T47D (cell line): ENCODE results near the gene GFER.
"Not testable (repeated sequence)": the region's sequence is repeated elsewhere in the genome, so short reads cannot be mapped to it uniquely, and the experiment has no call there.

ENCODE experiments used
- DNase-seq, 2 experiments: peaks; one replicate each; pipeline versions ENCODE4 v3.0.0 to v3.0.0-alpha.2; 2011 to 2012; ENCODE audit warnings: low read depth in 1 of 2, low spot score in 1 of 2
- JUND ChIP-seq: IDR thresholded peaks from 2 replicates; pipeline ENCODE4 v1.6.1; 2012; ENCODE audit warnings: low read depth
- in situ Hi-C: cut with HindIII; loops from 2 replicates; pipeline ENCODE4 v1.10.0; 2016; ENCODE audit warnings: low sequenced_read_pairs, low pct_unique_long_range_greater_than_20kb

Gene GFER

GRCh38 chr16:1945559-1946391 is 38.2 kb upstream of the GFER start:
- in situ Hi-C loops, result no loop called here

GRCh38 chr16:1946495-1947368 is 37.3 kb upstream of the GFER start:
- no peak for TF ChIP-seq JUND
- no peak for DNase-seq
- in situ Hi-C loops, result no loop called here

More at GRCh38 chr16:1945559-1946391, 38.2 kb upstream of the GFER start:
- no peak for DNase-seq
- TF ChIP-seq JUND, result no peak

- TF ChIP-seq JUND, result no peak
- in situ Hi-C loops, result no loop called here
- no peak for DNase-seq
Observed at GRCh38 chr16:1947369-1947670, 36.7 kb upstream of the GFER start.

DNA sequence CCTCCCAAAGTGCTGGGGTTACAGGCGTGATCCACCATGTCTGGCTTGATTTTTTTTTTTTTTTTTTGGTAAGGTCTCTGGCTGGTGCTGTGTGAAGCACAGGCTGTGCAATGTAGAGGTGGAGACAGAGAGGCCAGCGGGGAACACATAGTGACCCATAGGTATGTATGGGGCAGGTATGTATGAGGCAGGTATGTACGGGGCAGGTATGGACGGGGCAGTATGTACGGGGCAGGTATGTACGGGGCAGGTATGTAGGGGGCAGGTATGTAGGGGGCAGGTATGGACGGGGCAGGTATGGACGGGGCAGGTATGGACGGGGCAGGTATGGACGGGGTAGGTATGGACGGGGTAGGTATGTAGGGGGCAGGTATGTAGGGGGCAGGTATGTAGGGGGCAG is 34.5 kb upstream of the GFER start:
- no peak for TF ChIP-seq JUND
- no peak for DNase-seq
- in situ Hi-C loops, result no loop called here

DNA sequence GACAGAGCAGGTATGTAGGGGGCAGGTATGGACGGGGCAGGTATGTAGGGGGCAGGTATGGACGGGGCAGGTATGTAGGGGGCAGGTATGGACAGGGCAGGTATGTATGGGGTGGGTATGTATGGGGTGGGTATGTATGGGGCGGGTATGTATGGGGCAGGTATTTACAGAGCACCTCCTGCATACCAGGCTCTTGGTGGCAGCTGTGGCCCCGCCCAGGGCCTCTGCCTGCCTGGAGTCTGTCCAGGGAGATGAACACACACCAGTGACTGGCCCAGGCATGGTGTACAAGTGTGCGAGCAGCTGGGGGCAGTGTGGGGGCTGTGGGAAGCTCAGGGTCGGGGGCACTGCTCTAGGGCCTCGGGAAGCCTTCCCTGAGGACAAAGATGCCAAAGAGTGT is 33.9 kb upstream of the GFER start:
- TF ChIP-seq JUND, result no peak
- in situ Hi-C loops, result no loop called here
- DNase-seq, result no peak

GRCh38 chr16:1950559-1950958 is 33.4 kb upstream of the GFER start:
- DNase-seq, result no peak
- no peak for TF ChIP-seq JUND
- in situ Hi-C loops, result no loop called here

DNA sequence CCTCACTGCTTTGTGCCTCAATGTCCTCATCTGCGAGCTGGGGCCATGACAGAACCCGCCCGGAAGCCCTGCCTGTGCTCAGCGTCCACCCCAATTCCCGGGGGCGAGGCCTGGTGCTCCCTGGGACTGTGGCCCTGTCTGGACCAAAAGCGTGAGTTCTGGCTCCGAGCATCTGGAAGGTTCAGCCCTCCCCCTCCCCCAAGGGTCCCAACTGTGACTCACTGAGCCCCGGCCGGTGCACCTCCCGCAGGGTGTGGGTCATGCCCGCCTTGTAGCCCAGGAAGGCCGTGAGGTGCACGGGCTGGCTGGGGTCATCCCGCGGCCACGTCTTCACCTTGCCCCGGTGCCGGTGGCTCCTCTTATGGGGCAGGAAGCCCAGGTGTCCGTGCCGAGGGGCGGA is 30.3 kb upstream of the GFER start:
- no peak for TF ChIP-seq JUND
- in situ Hi-C loops, result no loop called here
- no peak for DNase-seq

DNA sequence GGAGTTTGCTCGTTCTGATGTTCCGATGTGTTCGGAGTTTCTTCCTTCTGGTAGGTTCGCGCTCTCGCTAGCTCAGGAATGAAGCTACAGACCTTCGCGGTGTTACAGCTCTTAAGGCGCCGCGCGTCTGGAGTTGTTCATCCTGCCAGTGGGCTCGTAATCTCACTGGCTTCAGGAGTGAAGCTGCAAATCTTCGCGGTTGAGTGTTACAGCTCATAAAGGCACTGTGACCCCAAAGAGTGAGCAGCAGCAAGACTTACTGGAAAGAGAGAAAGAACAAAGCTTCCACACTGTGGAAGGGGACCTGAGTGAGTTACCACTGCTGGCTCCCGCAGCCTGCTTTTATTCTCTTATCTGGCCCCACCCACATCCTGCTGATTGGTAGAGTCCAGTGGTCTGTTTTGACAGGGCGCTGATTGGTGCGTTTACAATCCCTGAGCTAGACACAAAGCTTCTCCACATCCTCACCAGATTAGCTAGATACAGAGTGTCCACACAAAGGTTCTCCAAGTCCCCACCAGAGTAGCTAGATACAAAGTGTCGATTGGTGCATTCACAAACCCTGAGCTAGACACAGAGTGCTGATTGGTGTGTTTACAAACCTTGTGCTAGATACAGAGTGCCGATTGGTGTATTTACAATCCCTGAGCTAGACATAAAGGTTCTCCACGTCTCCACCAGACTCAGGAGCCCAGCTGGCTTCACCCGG is 26.4 kb upstream of the GFER start:
- not testable (repeated sequence) for DNase-seq

DNA sequence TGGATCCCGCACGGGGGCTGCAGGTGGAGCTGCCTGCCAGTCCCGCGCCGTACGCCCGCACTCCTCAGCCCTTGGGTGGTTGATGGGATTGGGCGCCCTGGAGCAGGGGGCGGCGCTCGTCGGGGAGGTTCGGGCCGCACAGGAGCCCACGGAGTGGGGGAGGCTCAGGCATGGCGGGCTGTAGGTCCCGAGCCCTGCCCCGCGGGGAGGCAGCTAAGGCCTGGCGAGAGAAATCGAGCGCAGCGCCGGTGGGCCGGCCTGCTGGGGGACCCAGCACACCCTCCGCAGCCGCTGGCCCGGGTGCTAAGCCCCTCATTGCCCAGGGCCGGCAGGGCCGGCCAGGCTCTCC is 25.9 kb upstream of the GFER start:
- in situ Hi-C loops, DNase-seq: not testable (repeated sequence)

More for the DNA sequence above, 26.4 kb upstream of the GFER start:
- in situ Hi-C loops, result not testable (repeated sequence)

DNA sequence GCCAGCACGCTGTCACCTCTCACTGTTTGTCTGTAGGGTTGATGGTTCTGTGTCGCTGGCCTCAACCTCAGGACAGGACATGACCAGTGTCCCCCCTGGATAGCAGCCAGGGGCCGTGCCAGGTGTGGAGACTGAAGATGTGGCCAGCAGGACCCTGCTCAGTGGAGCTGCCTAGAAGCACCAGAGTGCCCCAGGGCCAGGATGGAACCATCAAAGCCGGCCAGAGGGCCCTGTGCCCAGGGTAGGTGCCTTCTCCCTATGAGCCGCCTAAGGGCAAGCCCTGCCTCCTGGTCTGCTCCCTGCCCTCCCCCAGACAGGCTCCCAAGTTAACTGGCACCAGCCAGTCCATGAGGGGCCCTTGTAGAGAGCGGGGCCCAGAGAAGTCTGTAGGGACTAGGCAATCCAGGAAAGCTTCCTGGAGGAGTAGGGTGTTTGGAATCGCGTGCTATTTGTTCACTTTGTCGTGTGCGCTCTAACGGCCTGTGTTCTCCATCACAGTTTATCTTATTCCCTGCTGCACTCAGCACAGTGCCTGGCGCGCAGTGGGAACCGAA is 25.2 kb upstream of the GFER start:
- no peak for TF ChIP-seq JUND
- in situ Hi-C loops, result no loop called here
- DNase-seq, result no peak

DNA sequence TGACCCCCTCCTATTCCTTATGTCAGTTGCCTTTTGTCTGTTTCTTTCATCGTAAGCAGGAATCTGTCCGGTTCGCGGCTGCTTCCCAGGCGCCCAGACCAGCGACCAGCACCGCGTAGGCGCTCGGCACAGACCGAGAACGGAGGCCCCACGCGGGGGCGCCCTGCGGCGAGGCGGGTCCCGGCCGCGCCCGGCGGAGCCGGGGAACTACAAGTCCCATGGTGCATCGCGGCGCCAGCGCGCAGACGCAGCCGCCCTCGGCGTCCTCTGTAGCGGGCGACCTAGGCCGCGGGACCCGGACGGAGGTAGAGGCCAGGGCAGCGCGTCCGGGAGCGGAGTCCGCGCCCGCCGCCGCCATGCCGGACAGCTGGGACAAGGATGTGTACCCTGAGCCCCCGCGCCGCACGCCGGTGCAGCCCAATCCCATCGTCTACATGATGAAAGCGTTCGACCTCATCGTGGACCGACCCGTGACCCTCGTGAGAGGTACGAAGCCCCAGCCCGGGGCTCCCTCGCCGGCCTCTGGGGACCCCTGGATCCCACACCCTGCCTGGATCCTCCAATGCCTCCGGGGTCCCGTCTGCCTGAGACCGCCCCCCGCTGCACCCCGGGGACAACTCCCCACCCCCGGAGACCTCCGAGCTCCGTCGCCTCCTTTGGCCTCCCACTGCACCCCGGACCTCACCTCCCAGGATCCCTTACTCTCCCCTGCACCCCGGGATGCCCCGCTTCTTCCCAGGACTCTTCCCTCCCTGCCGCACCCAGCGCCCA is 24.5 kb upstream of the GFER start, which contains the start of gene NDUFB10:
TSS of gene NDUFB10 (plus strand) at position 270 of the 771 bp plus-strand sequence. CDS start at position 357, 87 bp downstream.
- in situ Hi-C loops, result no loop called here
- no peak for TF ChIP-seq JUND
- DNase-seq, result peak; percentile 74 to 94
